GM21723 (cell line): ENCODE measurements around the gene GRB7.
"Not testable (repeated sequence)": the region's sequence is repeated elsewhere in the genome, so short reads cannot be mapped to it uniquely, and the experiment has no call there.

Source experiments
- ATAC-seq: cut with Tn5 transposase; IDR thresholded peaks from one replicate; pipeline ENCODE4 v1.9.1; 2021; ENCODE audit warnings: mild to moderate bottlenecking, moderate library complexity; ENCODE audit not compliant: unreplicated experiment

GRB7 gene

DNA sequence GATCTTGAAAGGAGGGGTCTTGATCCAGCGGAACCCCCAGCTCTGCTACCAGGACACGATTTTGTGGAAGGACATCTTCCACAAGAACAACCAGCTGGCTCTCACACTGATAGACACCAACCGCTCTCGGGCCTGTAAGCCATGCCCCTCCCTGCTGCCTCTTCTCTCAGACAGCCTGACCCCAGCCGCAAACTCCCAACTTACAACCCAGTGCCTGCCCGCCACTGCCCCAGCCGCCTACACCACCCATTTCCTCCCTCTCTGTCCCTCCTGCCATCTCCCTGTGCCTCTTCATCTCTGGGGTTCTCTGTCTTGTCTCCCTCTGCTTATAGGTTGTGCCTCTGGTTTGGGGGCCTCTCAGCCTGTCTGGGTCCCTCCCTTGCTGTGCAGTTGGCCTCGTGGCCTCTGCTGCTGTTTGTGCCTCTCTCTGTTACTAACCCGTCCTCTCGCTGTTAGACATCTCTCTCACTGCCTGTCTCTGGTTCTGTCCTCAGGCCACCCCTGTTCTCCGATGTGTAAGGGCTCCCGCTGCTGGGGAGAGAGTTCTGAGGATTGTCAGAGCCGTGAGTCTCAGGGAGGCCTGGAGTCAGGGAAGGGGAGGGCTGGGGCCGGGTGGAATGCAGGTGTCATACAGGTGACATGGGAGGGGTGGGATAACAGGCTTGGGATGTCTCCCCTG lies 28.3 kb upstream of the GRB7 start:
- ATAC-seq, result no peak

DNA sequence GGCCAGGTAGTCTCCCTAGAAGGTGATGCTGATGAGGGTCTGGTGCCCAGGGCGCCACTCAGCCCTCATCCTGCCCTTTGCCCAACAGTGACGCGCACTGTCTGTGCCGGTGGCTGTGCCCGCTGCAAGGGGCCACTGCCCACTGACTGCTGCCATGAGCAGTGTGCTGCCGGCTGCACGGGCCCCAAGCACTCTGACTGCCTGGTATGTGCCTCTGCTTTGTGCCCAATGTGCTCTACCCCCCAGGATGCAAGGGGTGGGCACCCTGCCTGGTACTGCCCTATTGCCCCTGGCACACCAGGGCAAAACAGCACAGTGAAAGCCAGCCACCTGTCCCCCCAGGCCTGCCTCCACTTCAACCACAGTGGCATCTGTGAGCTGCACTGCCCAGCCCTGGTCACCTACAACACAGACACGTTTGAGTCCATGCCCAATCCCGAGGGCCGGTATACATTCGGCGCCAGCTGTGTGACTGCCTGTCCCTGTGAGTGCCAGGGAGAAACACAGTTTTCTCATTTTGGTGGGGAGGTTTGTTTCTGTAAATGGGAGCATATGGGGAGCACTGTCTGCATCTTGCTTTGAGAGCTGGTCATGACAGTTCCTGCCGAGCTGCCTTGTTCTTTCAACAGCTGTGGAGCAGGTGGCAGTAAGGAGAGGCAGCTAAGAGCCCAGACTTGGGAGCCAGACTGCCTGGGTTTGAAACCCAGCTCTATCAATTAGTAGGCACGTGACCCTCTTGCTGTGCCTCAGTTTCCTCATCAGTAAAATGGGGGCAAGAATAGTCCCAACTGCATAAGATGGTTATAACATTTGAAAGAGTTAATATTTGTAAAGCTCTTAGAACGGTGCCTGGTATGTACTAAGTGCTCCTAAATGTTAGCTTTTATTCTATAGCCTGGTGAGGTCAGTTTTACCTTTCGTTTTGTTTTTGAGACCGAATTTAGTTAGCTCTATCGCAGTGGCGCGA lies 27.5 kb upstream of the GRB7 start:
- ATAC-seq, result no peak

DNA sequence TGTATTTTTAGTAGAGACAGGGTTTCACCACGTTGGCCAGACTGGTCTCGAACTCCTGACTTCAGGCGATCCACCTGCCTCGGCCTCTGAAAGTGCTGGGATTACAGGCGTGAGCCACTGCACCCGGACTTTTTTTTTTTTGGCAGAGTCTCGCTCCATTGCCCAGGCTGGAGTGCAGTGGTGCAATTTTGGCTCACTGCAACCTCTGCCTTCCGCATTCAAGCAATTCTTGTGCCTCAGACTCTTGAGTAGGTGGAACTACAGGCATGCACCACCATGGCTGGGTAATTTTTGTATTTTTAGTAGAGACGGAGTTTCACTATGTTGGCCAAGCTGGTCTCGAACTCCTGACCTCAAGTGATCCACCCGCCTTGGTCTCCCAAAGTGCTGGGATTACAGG lies 26.7 kb upstream of the GRB7 start:
- ATAC-seq, result not testable (repeated sequence)

DNA sequence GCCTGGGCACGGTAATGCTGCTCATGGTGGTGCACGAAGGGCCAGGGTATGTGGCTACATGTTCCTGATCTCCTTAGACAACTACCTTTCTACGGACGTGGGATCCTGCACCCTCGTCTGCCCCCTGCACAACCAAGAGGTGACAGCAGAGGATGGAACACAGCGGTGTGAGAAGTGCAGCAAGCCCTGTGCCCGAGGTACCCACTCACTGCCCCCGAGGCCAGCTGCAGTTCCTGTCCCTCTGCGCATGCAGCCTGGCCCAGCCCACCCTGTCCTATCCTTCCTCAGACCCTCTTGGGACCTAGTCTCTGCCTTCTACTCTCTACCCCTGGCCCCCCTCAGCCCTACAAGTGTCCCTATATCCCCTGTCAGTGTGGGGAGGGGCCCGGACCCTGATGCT lies 25.9 kb upstream of the GRB7 start:
- ATAC-seq, result no peak

DNA sequence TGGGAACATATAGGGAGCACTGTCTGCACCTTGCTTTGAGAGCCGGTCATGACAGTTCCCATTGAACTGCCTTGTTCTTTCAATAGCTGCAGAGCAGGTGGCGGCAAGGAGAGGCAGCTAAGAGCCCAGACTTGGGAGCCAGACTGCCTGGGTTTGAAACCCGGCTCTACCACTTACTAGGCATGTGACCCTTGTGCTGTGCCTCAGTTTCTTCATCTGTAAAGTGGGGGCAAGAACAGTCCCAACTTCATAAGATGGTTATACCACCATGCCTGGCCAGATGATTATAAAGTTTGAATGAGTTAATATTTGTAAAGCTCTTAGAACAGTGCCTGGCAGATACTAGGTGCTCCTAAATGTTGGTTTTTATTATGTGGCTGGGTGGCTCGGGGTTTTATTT lies 23.5 kb upstream of the GRB7 start:
- no peak for ATAC-seq

DNA sequence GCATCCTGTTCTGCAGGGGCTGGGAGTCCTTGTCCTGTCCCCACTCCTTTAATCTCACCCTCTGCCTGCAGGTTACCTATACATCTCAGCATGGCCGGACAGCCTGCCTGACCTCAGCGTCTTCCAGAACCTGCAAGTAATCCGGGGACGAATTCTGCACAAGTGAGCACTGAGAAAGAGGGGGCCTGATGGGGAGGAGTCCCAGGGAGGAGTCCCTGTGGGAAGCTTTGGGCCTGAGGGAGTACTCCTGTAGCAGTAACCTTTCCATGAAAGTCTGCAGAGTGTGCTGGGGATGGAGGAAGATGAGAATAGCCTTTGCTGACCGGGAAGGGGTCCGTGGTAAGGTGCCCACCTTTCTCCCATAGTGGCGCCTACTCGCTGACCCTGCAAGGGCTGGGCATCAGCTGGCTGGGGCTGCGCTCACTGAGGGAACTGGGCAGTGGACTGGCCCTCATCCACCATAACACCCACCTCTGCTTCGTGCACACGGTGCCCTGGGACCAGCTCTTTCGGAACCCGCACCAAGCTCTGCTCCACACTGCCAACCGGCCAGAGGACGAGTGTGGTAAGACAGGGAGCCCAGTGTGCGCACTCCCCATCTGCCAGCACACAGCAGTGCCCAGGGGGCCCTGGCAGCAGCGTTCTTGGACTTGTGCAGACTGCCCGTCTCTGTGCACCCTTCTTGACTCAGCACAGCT lies 22.2 kb upstream of the GRB7 start:
- ATAC-seq, result no peak

DNA sequence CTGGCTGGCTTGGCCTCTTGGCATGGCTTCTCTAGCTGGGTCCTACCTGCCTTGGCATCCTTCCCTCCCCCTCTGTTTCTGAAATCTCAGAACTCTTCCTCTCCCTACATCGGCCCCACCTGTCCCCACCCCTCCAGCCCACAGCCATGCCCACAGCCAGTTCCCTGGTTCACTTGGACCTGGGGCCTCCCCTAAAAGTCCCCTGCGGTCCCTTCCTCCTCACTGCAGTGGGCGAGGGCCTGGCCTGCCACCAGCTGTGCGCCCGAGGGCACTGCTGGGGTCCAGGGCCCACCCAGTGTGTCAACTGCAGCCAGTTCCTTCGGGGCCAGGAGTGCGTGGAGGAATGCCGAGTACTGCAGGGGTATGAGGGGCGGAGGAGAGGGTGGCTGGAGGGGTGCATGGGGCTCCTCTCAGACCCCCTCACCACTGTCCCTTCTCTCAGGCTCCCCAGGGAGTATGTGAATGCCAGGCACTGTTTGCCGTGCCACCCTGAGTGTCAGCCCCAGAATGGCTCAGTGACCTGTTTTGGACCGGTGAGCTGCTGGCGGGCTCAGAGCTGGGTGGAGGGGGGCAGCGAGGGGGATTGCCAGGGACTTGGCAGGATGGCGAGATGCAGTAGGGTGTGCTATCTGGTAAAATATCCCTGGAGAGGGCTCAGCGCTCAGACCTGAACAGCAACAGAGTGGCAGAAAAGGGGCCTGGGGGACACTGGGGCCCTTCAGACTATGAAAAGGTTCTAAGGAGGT lies 21.5 kb upstream of the GRB7 start:
- no peak for ATAC-seq

DNA sequence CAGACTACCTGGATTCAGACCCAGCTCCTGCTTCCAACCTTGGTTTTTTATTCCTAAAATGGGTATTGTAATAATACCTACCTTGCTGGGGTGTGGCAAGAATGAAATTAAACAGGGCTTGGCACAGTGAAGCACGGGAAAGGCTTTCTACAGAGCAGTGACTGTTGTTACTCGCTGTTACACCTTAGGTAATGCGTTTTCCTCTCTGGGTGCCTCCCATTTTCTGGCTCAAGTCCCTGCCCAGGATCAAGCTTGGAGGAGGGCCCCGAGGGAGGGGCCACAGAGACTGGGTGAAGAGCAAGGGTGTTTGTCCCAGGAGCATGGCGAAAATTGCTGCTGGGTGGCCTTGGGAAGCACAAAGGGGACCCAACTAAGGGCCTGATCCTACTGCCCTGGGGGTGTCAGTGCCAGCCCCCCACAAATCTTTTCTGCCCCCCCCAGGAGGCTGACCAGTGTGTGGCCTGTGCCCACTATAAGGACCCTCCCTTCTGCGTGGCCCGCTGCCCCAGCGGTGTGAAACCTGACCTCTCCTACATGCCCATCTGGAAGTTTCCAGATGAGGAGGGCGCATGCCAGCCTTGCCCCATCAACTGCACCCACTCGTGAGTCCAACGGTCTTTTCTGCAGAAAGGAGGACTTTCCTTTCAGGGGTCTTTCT lies 20.7 kb upstream of the GRB7 start:
- no peak for ATAC-seq

DNA sequence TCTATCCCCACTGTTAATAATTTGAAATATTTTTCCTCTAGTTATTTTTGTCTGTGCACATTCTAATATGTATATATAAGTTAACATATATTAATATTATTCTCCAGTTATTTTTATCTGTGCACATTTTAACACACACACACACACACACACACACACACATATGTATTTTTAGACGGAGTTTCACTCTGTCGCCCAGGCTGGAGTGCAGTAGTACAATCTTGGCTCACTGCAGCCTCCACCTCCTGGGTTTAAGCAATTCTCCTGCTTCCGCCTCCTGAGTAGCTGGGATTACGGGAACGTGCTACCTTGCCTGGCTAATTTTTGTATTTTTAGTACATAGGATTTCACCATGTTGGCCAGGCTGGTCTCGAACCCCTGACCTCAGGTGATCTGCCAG lies 20.1 kb upstream of the GRB7 start:
- ATAC-seq, result no peak

DNA sequence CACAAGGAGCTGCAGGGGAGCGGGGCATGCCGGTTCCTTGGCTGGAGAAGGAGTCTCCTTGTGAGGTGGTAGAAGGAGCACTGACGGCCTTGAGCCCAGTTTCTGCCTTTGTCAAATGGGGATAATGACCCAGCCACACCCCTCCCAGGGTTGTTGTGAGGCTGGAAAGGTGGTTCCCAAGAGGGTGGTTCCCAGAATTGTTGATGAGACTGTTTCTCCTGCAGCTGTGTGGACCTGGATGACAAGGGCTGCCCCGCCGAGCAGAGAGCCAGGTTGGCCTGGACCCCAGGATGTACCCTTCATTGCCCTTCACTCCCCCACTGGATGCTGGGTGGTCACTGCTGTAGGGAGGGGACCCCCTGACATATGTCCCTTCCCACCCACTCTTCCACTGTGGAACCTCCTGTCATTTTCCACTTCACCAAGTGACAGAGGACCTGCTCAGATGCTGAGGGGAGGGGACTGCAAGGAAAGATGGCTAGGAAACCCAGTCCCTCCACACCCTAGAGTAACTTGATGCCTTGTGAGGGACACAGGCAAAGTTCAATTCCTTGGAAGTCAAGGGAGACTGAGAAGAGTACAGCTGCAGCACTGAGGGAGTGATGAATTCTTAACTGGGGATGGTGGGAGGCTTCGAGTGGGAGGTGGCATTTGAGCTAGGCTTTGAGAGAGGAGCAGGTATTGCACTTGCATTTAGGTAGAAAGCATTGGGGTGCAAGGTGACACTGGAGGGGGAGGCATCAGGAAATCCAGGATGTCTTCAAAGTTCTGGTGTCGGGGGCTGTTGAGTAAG lies 18.0 kb upstream of the GRB7 start:
- ATAC-seq, result no peak

DNA sequence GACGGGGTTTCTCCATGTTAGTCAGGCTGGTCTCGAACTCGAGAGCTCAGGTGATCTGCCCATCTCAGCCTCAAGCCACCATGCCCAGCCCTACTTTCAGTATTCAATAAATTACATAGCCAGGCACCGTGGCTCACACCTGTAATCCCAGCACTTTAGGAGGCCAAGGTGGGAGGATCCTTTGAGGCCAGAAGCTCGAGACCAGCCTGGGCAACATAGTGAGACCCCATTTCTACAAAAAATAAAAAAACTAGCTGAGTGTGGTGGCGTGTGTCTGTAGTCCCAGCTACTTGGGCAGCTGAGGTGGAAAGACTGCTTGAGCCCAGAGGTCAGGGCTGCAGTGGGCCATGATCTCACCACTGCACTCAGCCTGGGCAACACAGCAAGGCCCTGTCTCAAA lies 15.6 kb upstream of the GRB7 start:
- no peak for ATAC-seq

DNA sequence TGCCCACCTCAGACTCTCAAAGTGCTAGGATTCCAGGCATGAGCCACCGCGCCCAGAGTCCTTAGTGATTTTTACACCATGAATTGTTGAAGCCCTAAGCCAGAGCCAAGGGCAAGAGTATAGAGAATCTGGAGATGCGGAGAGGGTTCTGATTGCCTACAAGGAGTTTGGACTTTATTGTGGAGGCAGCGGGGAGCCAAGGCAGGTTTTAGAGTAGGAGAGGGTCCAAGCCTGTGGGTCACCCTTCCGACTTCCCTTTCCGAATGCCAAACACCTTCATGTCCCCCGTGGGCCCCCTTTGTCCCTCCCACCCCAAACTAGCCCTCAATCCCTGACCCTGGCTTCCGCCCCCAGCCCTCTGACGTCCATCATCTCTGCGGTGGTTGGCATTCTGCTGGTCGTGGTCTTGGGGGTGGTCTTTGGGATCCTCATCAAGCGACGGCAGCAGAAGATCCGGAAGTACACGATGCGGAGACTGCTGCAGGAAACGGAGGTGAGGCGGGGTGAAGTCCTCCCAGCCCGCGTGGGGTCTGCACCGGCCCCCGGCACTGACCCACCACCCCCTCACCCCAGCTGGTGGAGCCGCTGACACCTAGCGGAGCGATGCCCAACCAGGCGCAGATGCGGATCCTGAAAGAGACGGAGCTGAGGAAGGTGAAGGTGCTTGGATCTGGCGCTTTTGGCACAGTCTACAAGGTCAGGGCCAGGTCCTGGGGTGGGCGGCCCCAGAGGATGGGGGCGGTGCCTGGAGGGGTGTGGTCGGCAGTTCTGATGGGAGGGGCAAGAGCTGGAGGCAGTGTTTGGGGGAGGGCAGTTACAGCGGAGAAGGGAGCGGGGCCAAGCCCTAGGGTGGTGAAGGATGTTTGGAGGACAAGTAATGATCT lies 14.5 kb upstream of the GRB7 start:
- ATAC-seq, result no peak

DNA sequence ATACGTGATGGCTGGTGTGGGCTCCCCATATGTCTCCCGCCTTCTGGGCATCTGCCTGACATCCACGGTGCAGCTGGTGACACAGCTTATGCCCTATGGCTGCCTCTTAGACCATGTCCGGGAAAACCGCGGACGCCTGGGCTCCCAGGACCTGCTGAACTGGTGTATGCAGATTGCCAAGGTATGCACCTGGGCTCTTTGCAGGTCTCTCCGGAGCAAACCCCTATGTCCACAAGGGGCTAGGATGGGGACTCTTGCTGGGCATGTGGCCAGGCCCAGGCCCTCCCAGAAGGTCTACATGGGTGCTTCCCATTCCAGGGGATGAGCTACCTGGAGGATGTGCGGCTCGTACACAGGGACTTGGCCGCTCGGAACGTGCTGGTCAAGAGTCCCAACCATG lies 13.0 kb upstream of the GRB7 start:
- no peak for ATAC-seq

DNA sequence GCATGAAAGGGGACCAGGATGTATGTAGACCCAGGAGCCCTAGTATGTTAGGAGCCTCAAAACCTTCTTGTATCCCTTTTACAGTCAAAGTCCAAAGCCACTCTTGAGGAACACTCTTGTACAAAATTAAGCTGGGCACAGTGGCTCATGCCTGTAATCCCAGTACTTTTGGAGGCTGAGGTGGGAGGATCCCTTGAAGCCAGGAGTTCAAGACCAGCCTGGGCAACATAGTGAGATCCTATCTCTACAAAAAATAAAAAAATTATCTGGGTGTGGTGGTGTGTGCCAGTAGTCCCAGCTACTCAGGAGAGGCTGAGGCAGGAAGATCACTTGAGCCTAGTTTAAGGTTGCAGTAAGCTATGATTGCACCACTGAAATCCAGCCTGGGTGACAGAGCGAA lies 11.8 kb upstream of the GRB7 start:
- ATAC-seq, result not testable (repeated sequence)

DNA sequence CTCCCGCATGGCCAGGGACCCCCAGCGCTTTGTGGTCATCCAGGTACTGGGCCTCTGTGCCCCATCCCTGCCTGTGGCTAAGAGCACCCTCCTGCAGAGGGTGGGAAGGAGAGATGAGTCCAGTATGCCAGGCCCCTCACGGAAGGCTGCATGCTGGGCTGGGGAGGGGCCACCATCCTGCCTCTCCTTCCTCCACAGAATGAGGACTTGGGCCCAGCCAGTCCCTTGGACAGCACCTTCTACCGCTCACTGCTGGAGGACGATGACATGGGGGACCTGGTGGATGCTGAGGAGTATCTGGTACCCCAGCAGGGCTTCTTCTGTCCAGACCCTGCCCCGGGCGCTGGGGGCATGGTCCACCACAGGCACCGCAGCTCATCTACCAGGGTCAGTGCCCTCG lies 11.1 kb upstream of the GRB7 start:
- no peak for ATAC-seq

DNA sequence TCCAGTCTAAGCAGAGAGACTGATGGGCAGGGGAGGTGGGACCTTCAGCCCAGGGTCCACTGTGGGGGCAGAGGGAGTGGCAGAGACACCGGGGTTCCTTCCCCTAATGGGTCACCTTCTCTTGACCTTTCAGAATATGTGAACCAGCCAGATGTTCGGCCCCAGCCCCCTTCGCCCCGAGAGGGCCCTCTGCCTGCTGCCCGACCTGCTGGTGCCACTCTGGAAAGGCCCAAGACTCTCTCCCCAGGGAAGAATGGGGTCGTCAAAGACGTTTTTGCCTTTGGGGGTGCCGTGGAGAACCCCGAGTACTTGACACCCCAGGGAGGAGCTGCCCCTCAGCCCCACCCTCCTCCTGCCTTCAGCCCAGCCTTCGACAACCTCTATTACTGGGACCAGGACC lies 10.2 kb upstream of the GRB7 start:
- ATAC-seq, result no peak

DNA sequence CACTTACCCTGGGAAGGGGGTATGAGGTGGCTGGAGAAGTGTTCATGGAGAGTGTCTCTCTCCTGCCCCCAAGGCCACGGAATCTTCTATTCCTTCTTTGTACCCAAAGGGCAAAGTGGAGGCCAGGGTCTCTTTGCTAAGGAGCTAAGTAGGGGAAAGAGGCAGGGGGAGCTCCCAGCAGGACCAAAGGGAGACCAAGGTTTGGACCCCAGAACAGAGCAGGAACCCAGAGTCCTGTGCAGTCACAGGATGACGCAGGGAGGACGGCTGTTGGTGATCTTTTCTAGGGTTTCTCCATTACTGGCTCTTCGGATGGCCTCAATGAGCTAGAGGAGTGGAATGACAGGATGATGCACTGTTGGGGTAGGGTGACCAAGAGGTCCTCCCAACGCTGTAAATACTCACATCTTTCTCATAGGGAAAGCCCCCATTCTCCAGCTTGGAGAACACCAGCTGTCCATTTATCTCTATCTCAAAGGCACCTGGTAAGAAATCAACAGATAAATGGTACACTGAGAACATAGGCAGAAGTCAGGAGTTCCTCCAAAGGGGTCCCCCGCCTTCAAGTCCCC lies 8.4 kb upstream of the GRB7 start:
- no peak for ATAC-seq
